Neural progenitor cell (in vitro differentiated cells): ENCODE measurements around the gene NUSAP1.

Experiments
- EZH2phosphoT487 ChIP-seq: fragments of 200-600 bp; sonication (generic); IDR thresholded peaks from 2 replicates; pipeline ENCODE4 v1.6.1; 2017; ENCODE audit warnings: antibody characterized with exemption
- TF ChIP-seq, protein P1 (sequence below): fragments of 200-600 bp; sonication (generic); IDR thresholded peaks from 2 replicates; pipeline ENCODE4 v1.5.1; 2017; ENCODE audit warnings: antibody characterized with exemption, mild to moderate bottlenecking

DNA sequence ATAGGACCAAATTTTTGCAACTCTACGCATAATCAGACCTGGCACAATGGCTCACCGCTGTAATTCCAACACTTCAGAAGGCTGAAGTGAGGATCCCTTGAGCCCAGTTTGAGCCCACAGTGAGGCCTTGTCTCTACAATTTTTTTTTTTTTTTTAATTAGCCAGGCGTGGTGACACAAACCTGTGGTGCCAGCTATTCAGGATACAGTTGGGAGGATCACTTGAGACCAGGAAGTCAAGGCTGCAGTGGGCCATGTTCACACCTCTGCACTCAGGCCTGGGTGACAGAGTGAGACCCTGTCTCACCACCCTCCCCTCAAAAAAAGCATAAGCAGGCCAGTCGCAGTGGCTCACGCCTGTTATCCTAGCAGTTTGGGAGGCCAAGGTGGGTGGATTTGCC lies 25.0 kb upstream of the NUSAP1 start:
- no peak for TF ChIP-seq EZH2phosphoT487
- TF ChIP-seq, protein P1, sequence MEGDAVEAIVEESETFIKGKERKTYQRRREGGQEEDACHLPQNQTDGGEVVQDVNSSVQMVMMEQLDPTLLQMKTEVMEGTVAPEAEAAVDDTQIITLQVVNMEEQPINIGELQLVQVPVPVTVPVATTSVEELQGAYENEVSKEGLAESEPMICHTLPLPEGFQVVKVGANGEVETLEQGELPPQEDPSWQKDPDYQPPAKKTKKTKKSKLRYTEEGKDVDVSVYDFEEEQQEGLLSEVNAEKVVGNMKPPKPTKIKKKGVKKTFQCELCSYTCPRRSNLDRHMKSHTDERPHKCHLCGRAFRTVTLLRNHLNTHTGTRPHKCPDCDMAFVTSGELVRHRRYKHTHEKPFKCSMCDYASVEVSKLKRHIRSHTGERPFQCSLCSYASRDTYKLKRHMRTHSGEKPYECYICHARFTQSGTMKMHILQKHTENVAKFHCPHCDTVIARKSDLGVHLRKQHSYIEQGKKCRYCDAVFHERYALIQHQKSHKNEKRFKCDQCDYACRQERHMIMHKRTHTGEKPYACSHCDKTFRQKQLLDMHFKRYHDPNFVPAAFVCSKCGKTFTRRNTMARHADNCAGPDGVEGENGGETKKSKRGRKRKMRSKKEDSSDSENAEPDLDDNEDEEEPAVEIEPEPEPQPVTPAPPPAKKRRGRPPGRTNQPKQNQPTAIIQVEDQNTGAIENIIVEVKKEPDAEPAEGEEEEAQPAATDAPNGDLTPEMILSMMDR = no peak
